ENCODE results near the gene RHNO1.

GRCh38 chr12:2877953-2878732, 1.1 kb downstream of the RHNO1 start:
- TF ChIP-seq CTCF (conservative IDR thresholded peaks at IDR 0.05; ENCODE audit: low read depth, low read length) (peak; percentile 23; the same call in 1 of the 2 replicates), EZH2 (IDR thresholded peaks at IDR 0.05; ENCODE audit: borderline replicate concordance, low read depth, low read length, poor library complexity, severe bottlenecking) (no peak)
